ENCODE data around the gene RRP1B. TPM values are rescaled to one million over a fixed set of nuclear protein-coding genes. Genes with fewer than 3 reads are reported as not detected.

RRP1B gene
- total RNA-seq, 1 experiment from 2014 or later = 26.3 TPM

GRCh38 chr21:43688906-43689305, 29.5 kb downstream of the RRP1B start:
- no TSS peak for BruUV-seq (replicated peaks)
- peaks cover 5% of the 10 kb centered on the region; the same call in 1 of the 2 replicates for H3K36me3 ChIP-seq (ENCODE audit: low read depth)
- TF ChIP-seq EZH2 (IDR thresholded peaks at IDR 0.05; ENCODE audit: low read depth) = no peak
- TF ChIP-seq, protein P1, sequence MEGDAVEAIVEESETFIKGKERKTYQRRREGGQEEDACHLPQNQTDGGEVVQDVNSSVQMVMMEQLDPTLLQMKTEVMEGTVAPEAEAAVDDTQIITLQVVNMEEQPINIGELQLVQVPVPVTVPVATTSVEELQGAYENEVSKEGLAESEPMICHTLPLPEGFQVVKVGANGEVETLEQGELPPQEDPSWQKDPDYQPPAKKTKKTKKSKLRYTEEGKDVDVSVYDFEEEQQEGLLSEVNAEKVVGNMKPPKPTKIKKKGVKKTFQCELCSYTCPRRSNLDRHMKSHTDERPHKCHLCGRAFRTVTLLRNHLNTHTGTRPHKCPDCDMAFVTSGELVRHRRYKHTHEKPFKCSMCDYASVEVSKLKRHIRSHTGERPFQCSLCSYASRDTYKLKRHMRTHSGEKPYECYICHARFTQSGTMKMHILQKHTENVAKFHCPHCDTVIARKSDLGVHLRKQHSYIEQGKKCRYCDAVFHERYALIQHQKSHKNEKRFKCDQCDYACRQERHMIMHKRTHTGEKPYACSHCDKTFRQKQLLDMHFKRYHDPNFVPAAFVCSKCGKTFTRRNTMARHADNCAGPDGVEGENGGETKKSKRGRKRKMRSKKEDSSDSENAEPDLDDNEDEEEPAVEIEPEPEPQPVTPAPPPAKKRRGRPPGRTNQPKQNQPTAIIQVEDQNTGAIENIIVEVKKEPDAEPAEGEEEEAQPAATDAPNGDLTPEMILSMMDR (conservative IDR thresholded peaks at IDR 0.05) = no peak

DNA sequence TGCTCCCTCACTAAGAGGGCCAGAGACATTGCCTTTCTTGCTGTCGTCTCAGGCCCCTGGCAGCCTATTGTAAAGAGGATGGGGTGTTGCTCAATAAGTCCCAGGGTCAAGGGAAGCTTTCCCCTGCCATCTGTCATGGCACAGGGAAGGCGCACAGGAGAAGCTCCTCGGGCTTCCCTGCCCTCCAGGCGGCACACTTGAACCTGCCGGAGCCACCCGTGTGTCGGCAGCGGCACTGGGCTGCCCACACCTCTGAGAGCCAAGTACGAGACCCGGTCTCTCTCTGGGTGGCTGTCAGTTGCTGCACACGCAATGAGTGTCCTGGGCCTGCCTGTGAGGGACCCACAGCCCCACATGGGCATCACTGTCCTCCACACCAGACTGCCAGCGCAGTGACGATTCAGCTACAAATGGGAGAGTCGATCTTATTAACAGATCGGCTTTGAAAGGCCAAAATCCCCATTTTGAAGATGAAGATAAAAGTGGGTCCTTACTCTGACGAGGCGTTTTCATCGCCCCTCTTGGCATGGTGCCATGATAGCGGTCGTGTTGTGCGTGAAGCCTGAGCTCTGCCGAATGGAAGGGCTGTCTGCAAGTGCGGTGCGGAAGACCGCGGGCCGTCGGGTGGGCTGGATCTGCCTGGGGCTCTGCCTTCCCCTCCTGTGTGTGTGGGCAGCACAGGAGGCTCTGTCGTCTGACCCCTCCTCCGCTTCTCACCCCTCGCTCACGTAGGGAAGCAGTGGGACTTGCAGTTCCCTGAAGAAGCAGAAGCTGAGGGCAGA, 30.4 kb downstream of the RRP1B start:
- Histone ChIP-seq H3K9me3 (ENCODE audit: insufficient read depth, low read depth) (no peaks in the 10 kb centered on the region), H3K27me3 (ENCODE audit: insufficient read depth, low read depth) (no peaks in the 10 kb centered on the region), H3K9me2 (ENCODE audit: insufficient read depth) (no peaks in the 10 kb centered on the region), H3K4me1 (replicated peaks; ENCODE audit: insufficient read depth) (no peaks in the 10 kb centered on the region), H4K20me1 (ENCODE audit: insufficient read depth) (no peaks in the 10 kb centered on the region), H3K27ac (no peak overlapping the region), H3F3A (ENCODE audit: insufficient read depth, low read depth) (no peaks in the 10 kb centered on the region), H3K4me3 (no peak overlapping the region), H3K4me2 (no peak overlapping the region), H3K79me2 (ENCODE audit: low read depth) (no peaks in the 10 kb centered on the region), H3K36me3 (ENCODE audit: low read depth) (peaks cover 1% of the 10 kb centered on the region; the same call in 1 of the 2 replicates), H2AFZ (no peak overlapping the region)
- ChIA-PET CTCF (no interaction called here), POLR2A (ENCODE audit: unreplicated experiment) (no interaction called here)
- DNase-seq = no peak
- no TSS peak for BruUV-seq (replicated peaks)
- intact Hi-C loops (cut with micrococcal nuclease; ENCODE audit: unreplicated experiment) = no loop called here
- TF ChIP-seq, protein P1 (conservative IDR thresholded peaks at IDR 0.05) = no peak
- no peak for TF ChIP-seq EZH2 (IDR thresholded peaks at IDR 0.05; ENCODE audit: low read depth)

More at GRCh38 chr21:43688906-43689305, 29.5 kb downstream of the RRP1B start:
- DNase-seq = no peak
- no peak overlapping the region for H2AFZ ChIP-seq
- H3F3A ChIP-seq (ENCODE audit: insufficient read depth, low read depth) = no peaks in the 10 kb centered on the region
- H3K9me3 ChIP-seq (ENCODE audit: insufficient read depth, low read depth) = no peaks in the 10 kb centered on the region
- H3K4me1 ChIP-seq (replicated peaks; ENCODE audit: insufficient read depth) = no peaks in the 10 kb centered on the region
- no peaks in the 10 kb centered on the region for H3K9me2 ChIP-seq (ENCODE audit: insufficient read depth)
- H3K4me3 ChIP-seq = no peak overlapping the region
- intact Hi-C loops (cut with micrococcal nuclease; ENCODE audit: unreplicated experiment) = no loop called here
- H3K79me2 ChIP-seq (ENCODE audit: low read depth) = no peaks in the 10 kb centered on the region
- no peak overlapping the region for H3K4me2 ChIP-seq
- CTCF ChIA-PET = no interaction called here
- no peak overlapping the region for H3K27ac ChIP-seq
- no peaks in the 10 kb centered on the region for H4K20me1 ChIP-seq (ENCODE audit: insufficient read depth)
- H3K27me3 ChIP-seq (ENCODE audit: insufficient read depth, low read depth) = no peaks in the 10 kb centered on the region
- POLR2A ChIA-PET (ENCODE audit: unreplicated experiment) = no interaction called here

GRCh38 chr21:43690346-43690745, 31.0 kb downstream of the RRP1B start:
- ChIA-PET POLR2A (ENCODE audit: unreplicated experiment) (no interaction called here), CTCF (no interaction called here)
- Histone ChIP-seq H3K9me2 (ENCODE audit: insufficient read depth) (no peaks in the 10 kb centered on the region), H3K36me3 (ENCODE audit: low read depth) (no peaks in the 10 kb centered on the region), H3K27ac (no peak overlapping the region), H3K4me2 (no peak overlapping the region), H3K79me2 (ENCODE audit: low read depth) (no peaks in the 10 kb centered on the region), H3K4me3 (no peak overlapping the region), H4K20me1 (ENCODE audit: insufficient read depth) (no peaks in the 10 kb centered on the region), H3K4me1 (replicated peaks; ENCODE audit: insufficient read depth) (no peaks in the 10 kb centered on the region), H3K9me3 (ENCODE audit: insufficient read depth, low read depth) (no peaks in the 10 kb centered on the region), H2AFZ (no peak overlapping the region), H3K27me3 (ENCODE audit: insufficient read depth, low read depth) (no peaks in the 10 kb centered on the region), H3F3A (ENCODE audit: insufficient read depth, low read depth) (no peaks in the 10 kb centered on the region)
- intact Hi-C loops (cut with micrococcal nuclease; ENCODE audit: unreplicated experiment) = no loop called here
- TF ChIP-seq, protein P1 (conservative IDR thresholded peaks at IDR 0.05) = no peak
- TF ChIP-seq EZH2 (IDR thresholded peaks at IDR 0.05; ENCODE audit: low read depth) = no peak
- no TSS peak for BruUV-seq (replicated peaks)
- no peak for DNase-seq
